A549 (cell line): Measurements from ENCODE around the gene TMPRSS6. TPM values are rescaled to one million over a fixed set of nuclear protein-coding genes. Genes with fewer than 3 reads are reported as not detected.

Source experiments
- ATAC-seq, 2 experiments: fragments of 200-7000 bp in 1 of 2; fragments of >200 bp in 1 of 2; cut with Nextera tagmentation in 1 of 2; cut with Tn5 transposase in 1 of 2; 3 replicates each; pipeline versions ENCODE4 v1.8.0 to v1.9.1; 2018 to 2020; ENCODE audit warnings: mild to moderate bottlenecking in 1 of 2, moderate library complexity in 1 of 2
- CTCF ChIA-PET: fragments of 300-600 bp; sonication (Branson Sonifier 250); formaldehyde crosslinking; extraction: SDS; loops from one replicate; lab custom pipeline; 2021; ENCODE audit warnings: antibody characterized with exemption, inconsistent platforms; lab: Yijun Ruan, JAX
- POLR2A ChIA-PET: fragments of 350-600 bp; formaldehyde crosslinking; extraction: SDS; loops from one replicate; lab custom pipeline; 2021; ENCODE audit warnings: antibody characterized with exemption, inconsistent platforms; lab: Yijun Ruan, JAX
- DNase-seq, 2 experiments: peaks; one replicate each; pipeline versions ENCODE4 v3.0.0 to v3.0.0-alpha.2; 2011 to 2016; ENCODE audit warnings: low read depth in 1 of 2, low spot score in 1 of 2
- FAIRE-seq: peaks from 2 replicates; lab custom pipeline; 2011; peaks lifted over from hg19 to GRCh38; lab: Jason Lieb, UNC
- H3K27ac ChIP-seq, 2 experiments: fragments of >200 bp; sonication (Bioruptor Twin); formaldehyde crosslinking; 3 replicates each; pipeline ENCODE4 v1.5.1; 2016 to 2017
- H3K4me1 ChIP-seq: fragments of >200 bp; sonication (Bioruptor Twin); formaldehyde crosslinking; 3 replicates; pipeline ENCODE4 v1.6.1; 2016
- H3K4me2 ChIP-seq: fragments of >200 bp; sonication (Bioruptor Twin); formaldehyde crosslinking; 3 replicates; pipeline ENCODE4 v1.6.1; 2016
- H3K4me3 ChIP-seq: fragments of >200 bp; sonication (Bioruptor Twin); formaldehyde crosslinking; 3 replicates; pipeline ENCODE4 v1.5.1; 2016
- H3K9me3 ChIP-seq: fragments of >200 bp; sonication (Bioruptor Twin); formaldehyde crosslinking; 3 replicates; pipeline ENCODE4 v1.6.1; 2016
- BHLHE40 ChIP-seq: IDR thresholded peaks from 2 replicates; pipeline ENCODE4 v1.6.1; 2012; ENCODE audit warnings: low read depth, low read length, inconsistent platforms
- CEBPB ChIP-seq, 2 experiments: fragments of >200 bp in 1 of 2; sonication (Bioruptor Twin) in 1 of 2; formaldehyde crosslinking in 1 of 2; IDR thresholded peaks; 2 replicates each; pipeline ENCODE4 v1.6.1; 2012 to 2016
- CHD4 ChIP-seq: fragments of 200-600 bp; sonication (generic); IDR thresholded peaks from 2 replicates; pipeline ENCODE4 v1.6.1; 2016; ENCODE audit warnings: antibody characterized with exemption, mild to moderate bottlenecking, borderline replicate concordance
- EHMT2 ChIP-seq: fragments of 200-600 bp; sonication (generic); IDR thresholded peaks from 2 replicates; pipeline ENCODE4 v1.6.1; 2016; ENCODE audit warnings: antibody characterized with exemption, low read depth, mild to moderate bottlenecking, moderate library complexity
- GATA3 ChIP-seq: IDR thresholded peaks from 2 replicates; pipeline ENCODE4 v1.6.1; 2012; ENCODE audit warnings: borderline replicate concordance
- HOXB13 ChIP-seq: fragments of 250-450 bp; sonication (Bioruptor Pico); IDR thresholded peaks from 2 replicates; pipeline ENCODE4 v1.5.0; 2020; ENCODE audit warnings: low read depth, mild to moderate bottlenecking, moderate library complexity
- KDM1A ChIP-seq: fragments of 200-600 bp; sonication (generic); IDR thresholded peaks from 2 replicates; pipeline ENCODE4 v1.6.1; 2016; ENCODE audit warnings: low read depth, mild to moderate bottlenecking
- NFE2L2 ChIP-seq: fragments of 150-350 bp; conservative IDR thresholded peaks from 2 replicates; pipeline ENCODE4 v1.6.1; 2014; ENCODE audit warnings: low read length
- NR3C1 ChIP-seq: fragments of >200 bp; sonication (Bioruptor Twin); formaldehyde crosslinking; IDR thresholded peaks from 3 replicates; pipeline ENCODE4 v1.6.1; 2017
- PHF8 ChIP-seq: fragments of 200-600 bp; sonication (generic); IDR thresholded peaks from 2 replicates; pipeline ENCODE4 v1.6.1; 2016; ENCODE audit warnings: low read depth, mild to moderate bottlenecking, antibody characterized with exemption, moderate library complexity, borderline replicate concordance
- RARB ChIP-seq: fragments of 250-450 bp; sonication (Bioruptor Pico); IDR thresholded peaks from 2 replicates; pipeline ENCODE4 v1.8.0; 2021; ENCODE audit warnings: mild to moderate bottlenecking, moderate library complexity
- RCOR1 ChIP-seq: fragments of 150-350 bp; IDR thresholded peaks from 2 replicates; pipeline ENCODE4 v1.6.1; 2014; ENCODE audit warnings: antibody characterized with exemption, low read length, low read depth
- RFX5 ChIP-seq: fragments of 450-650 bp; IDR thresholded peaks from 2 replicates; pipeline ENCODE4 v1.7.1; 2014; ENCODE audit warnings: antibody characterized with exemption, mild to moderate bottlenecking, moderate library complexity
- ZNF302 ChIP-seq: fragments of 250-450 bp; sonication (Bioruptor Pico); IDR thresholded peaks from 2 replicates; pipeline ENCODE4 v1.9.0; 2021; ENCODE audit warnings: inconsistent platforms, mild to moderate bottlenecking, moderate library complexity
- WGBS: methylation state at CpG from one replicate; pipeline ENCODE4 v1.1.6; 2017; ENCODE audit errors: missing lambda C conversion rate; 5-methylcytosine and 5-hydroxymethylcytosine counted together
- polyA plus RNA-seq, 4 experiments: library from polyadenylated mRNA; depleted of rRNA in 3 of 4; stranded (reverse); fragments of >200 nt; fragmentation: RNase III in 1 of 4; extraction: RNeasy Plus Mini Kit Qiagen cat#74134 plus additional on column Dnase treatment in 1 of 4; gene quantifications; 2 replicates in 3 of 4; 3 replicates in 1 of 4; pipeline ENCODE4 v1.2.3, GENCODE V29; 2011 to 2017
- TF ChIP-seq, protein P1 (sequence below): fragments of 250-450 bp; sonication (Bioruptor Pico); IDR thresholded peaks from 2 replicates; pipeline ENCODE4 v1.5.0; 2020; ENCODE audit warnings: low read depth, mild to moderate bottlenecking, moderate library complexity
- TF ChIP-seq, protein P2 (sequence below): fragments of 200-600 bp; sonication (generic); IDR thresholded peaks from 2 replicates; pipeline ENCODE4 v1.6.1; 2016; ENCODE audit warnings: antibody characterized with exemption, mild to moderate bottlenecking, moderate library complexity
- TF ChIP-seq, protein P3 (sequence below): fragments of 250-450 bp; sonication (Bioruptor Pico); IDR thresholded peaks from 2 replicates; pipeline ENCODE4 v1.5.0; 2021; ENCODE audit warnings: mild to moderate bottlenecking, moderate library complexity, borderline replicate concordance

The TMPRSS6 gene
- polyA plus RNA-seq, 2 of the 4 experiments (the other 2 are of a cell fraction): not detected

DNA sequence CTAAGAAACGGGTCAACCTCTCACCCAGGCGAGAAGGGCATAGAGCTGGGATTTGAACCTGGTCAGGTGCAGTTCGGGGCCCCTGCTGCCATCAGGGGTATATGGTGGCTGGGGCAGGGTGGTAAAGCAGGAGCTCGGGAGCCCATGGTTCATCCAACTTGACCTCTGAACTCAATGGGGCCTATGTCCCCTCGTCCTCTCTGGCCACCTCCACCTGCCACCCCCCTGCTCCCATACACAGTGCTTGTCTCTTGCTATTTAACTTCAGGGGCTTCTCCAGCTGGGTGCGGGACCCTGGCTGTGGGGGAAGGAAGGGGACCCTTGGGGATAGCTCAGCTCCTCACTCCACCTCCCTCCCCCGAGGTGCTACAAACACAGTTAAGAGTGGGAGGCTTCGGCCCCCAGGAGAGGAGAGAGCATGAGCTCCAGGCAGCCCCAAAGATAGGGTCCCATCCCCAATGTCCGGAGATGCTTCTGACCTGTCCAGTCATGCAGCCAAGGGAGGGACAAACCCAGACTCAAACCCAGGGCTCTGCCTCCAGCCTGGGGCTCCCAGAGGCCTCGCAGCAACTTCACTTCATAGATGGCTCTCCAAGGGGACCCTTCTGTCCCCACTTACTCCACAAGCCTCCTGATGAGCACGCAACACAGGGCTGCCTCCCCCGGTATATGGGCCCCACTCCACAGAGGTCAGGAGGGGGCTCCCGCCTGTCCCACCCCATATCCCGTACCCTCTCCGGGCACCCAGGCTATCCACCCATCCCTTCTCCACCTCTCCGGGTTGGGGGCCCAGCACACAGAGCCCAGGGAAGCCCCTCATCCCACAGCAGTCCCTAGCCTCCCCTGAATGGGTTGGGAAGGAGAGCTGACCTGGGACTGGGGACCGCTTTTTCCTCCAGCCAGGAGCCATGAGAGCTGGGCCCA, 39.5 kb upstream of the TMPRSS6 start:
- DNase-seq (no peak), ATAC-seq (no peak), FAIRE-seq (no peak)
- Histone ChIP-seq H3K9me3 (no peaks in the 10 kb centered on the region), H3K4me2 (no peak overlapping the region), H3K27ac (no peak overlapping the region), H3K4me3 (no peak overlapping the region), H3K4me1 (peaks cover 12% of the 10 kb centered on the region; the same call in 2 of the 3 replicates)
- 89% methylated on average over 11 of the region's 17 CpGs for WGBS
- ChIA-PET CTCF (interaction anchor here (0.7 to 0.9 kb wide), 2 partner anchors 72 to 383 kb away, joined by 3 read pairs; no protein-coding TSS in a partner anchor), POLR2A (no interaction called here)
- no peak for TF ChIP-seq EHMT2
- no peak for TF ChIP-seq RFX5
- TF ChIP-seq PHF8: no peak
- TF ChIP-seq NFE2L2: no peak
- TF ChIP-seq RCOR1: no peak
- TF ChIP-seq KDM1A: no peak
- TF ChIP-seq, protein P1, sequence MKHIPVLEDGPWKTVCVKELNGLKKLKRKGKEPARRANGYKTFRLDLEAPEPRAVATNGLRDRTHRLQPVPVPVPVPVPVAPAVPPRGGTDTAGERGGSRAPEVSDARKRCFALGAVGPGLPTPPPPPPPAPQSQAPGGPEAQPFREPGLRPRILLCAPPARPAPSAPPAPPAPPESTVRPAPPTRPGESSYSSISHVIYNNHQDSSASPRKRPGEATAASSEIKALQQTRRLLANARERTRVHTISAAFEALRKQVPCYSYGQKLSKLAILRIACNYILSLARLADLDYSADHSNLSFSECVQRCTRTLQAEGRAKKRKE (CRISPR knock-in tag): no peak
- TF ChIP-seq HOXB13 (CRISPR knock-in tag): no peak
- TF ChIP-seq CEBPB (IDR thresholded peaks at IDR 0.05): no peak
- TF ChIP-seq, protein P2, sequence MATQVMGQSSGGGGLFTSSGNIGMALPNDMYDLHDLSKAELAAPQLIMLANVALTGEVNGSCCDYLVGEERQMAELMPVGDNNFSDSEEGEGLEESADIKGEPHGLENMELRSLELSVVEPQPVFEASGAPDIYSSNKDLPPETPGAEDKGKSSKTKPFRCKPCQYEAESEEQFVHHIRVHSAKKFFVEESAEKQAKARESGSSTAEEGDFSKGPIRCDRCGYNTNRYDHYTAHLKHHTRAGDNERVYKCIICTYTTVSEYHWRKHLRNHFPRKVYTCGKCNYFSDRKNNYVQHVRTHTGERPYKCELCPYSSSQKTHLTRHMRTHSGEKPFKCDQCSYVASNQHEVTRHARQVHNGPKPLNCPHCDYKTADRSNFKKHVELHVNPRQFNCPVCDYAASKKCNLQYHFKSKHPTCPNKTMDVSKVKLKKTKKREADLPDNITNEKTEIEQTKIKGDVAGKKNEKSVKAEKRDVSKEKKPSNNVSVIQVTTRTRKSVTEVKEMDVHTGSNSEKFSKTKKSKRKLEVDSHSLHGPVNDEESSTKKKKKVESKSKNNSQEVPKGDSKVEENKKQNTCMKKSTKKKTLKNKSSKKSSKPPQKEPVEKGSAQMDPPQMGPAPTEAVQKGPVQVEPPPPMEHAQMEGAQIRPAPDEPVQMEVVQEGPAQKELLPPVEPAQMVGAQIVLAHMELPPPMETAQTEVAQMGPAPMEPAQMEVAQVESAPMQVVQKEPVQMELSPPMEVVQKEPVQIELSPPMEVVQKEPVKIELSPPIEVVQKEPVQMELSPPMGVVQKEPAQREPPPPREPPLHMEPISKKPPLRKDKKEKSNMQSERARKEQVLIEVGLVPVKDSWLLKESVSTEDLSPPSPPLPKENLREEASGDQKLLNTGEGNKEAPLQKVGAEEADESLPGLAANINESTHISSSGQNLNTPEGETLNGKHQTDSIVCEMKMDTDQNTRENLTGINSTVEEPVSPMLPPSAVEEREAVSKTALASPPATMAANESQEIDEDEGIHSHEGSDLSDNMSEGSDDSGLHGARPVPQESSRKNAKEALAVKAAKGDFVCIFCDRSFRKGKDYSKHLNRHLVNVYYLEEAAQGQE: no peak
- no peak for TF ChIP-seq GATA3
- TF ChIP-seq, protein P3, sequence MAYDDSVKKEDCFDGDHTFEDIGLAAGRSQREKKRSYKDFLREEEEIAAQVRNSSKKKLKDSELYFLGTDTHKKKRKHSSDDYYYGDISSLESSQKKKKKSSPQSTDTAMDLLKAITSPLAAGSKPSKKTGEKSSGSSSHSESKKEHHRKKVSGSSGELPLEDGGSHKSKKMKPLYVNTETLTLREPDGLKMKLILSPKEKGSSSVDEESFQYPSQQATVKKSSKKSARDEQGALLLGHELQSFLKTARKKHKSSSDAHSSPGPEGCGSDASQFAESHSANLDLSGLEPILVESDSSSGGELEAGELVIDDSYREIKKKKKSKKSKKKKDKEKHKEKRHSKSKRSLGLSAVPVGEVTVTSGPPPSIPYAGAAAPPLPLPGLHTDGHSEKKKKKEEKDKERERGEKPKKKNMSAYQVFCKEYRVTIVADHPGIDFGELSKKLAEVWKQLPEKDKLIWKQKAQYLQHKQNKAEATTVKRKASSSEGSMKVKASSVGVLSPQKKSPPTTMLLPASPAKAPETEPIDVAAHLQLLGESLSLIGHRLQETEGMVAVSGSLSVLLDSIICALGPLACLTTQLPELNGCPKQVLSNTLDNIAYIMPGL: no peak

DNA sequence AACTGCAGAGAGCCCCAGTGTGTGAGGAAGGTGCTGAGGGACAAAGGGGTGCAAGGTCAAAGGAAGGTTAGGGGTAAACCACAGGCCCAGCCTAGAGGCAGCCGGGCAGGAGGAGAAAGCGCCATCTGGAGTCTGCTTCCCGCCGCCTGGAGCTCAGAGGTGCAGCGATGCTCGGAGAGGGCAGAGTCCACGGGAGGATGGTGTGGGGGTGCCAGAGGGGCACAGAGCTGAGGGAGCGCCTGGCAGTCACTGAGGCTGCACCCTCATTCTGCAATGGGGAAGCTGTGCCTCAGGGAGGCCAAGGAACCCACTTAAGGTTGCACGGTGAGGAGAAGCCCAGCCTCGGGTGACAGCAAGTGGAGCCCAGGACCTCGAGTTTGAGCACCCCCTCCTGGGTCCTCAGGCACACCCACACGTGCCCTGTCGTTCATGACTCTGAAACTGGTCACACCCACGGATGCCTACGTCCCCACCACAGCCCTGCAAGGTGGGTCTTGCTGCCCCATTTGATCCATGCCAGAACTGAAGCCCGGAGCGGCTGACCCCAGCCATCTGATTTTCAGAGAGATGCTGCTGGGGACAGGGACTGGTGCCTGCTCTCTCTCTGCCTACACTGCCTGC, 38.6 kb upstream of the TMPRSS6 start:
- ATAC-seq: no peak; a peak in 1 of 6 replicates
- TF ChIP-seq CHD4: no peak
- TF ChIP-seq ZNF302 (CRISPR knock-in tag): no peak
- no peak for TF ChIP-seq BHLHE40
- no peak for TF ChIP-seq RARB (CRISPR knock-in tag)
- TF ChIP-seq NR3C1: no peak
- TF ChIP-seq, all 56 proteins: peak for 0
- no peaks in the 10 kb centered on the region for H3K9me3 ChIP-seq
- POLR2A ChIA-PET: no interaction called here
- no peak for DNase-seq
- no peak overlapping the region for H3K4me3 ChIP-seq
- no peak overlapping the region for H3K27ac ChIP-seq
- no peak for FAIRE-seq
- WGBS: 64% methylated on average over 13 of the region's 17 CpGs
- CTCF ChIA-PET: interaction anchor here (0.9 to 1.1 kb wide), 2 partner anchors 13 to 103 kb away, joined by 3 read pairs; no protein-coding TSS in a partner anchor
- peaks cover 12% of the 10 kb centered on the region; the same call in 2 of the 3 replicates for H3K4me1 ChIP-seq
- no peak overlapping the region for H3K4me2 ChIP-seq
